Neural progenitor cell (in vitro differentiated cells): ENCODE data around the gene DTNB. TPM values are rescaled to one million over a fixed set of nuclear protein-coding genes. Genes with fewer than 3 reads are reported as not detected.

Experiments used
- DNase-seq: peaks from one replicate; pipeline ENCODE4 v3.0.0-alpha.2; 2016; ENCODE audit warnings: low spot score
- H2AFZ ChIP-seq: fragments of 200-600 bp; sonication (generic); replicated peaks from 2 replicates; pipeline ENCODE4 v1.6.1; 2016; ENCODE audit warnings: antibody characterized with exemption
- H3F3A ChIP-seq: fragments of 200-600 bp; sonication (generic); 2 replicates; pipeline ENCODE4 v1.6.1; 2016; ENCODE audit warnings: antibody characterized with exemption, low read depth
- H3K27ac ChIP-seq: fragments of 200-600 bp; sonication (generic); 2 replicates; pipeline ENCODE4 v1.5.1; 2016; ENCODE audit warnings: mild to moderate bottlenecking
- H3K27me3 ChIP-seq: fragments of 200-600 bp; sonication (generic); 2 replicates; pipeline ENCODE4 v1.6.1; 2016; ENCODE audit warnings: mild to moderate bottlenecking, moderate library complexity
- H3K36me3 ChIP-seq: fragments of 200-600 bp; sonication (generic); 2 replicates; pipeline ENCODE4 v1.5.1; 2016
- H3K4me1 ChIP-seq: fragments of 200-600 bp; sonication (generic); 2 replicates; pipeline ENCODE4 v1.6.1; 2016; ENCODE audit warnings: mixed run types
- H3K4me2 ChIP-seq: fragments of 200-600 bp; sonication (generic); 2 replicates; pipeline ENCODE4 v1.6.1; 2016
- H3K4me3 ChIP-seq: fragments of 200-600 bp; sonication (generic); 2 replicates; pipeline ENCODE4 v1.5.1; 2016
- H3K79me2 ChIP-seq: fragments of 200-600 bp; sonication (generic); 2 replicates; pipeline ENCODE4 v1.6.1; 2016; ENCODE audit warnings: low read depth
- H3K9ac ChIP-seq: fragments of 200-600 bp; sonication (generic); 2 replicates; pipeline ENCODE4 v1.6.1; 2016
- H3K9me3 ChIP-seq: fragments of 200-600 bp; sonication (generic); 2 replicates; pipeline ENCODE4 v1.5.1; 2016; ENCODE audit warnings: low read depth
- H4K20me1 ChIP-seq: fragments of 200-600 bp; sonication (generic); 2 replicates; pipeline ENCODE4 v1.6.1; 2016; ENCODE audit warnings: low read depth
- H3K27ac Mint-ChIP-seq: 3 replicates; pipeline ENCODE4 v1.8.0; 2021; ENCODE audit warnings: mixed read lengths
- H3K27me3 Mint-ChIP-seq: 2 replicates; pipeline ENCODE4 v1.8.0; 2022; ENCODE audit warnings: low read depth, mild to moderate bottlenecking, inconsistent platforms, moderate library complexity, mixed read lengths; ENCODE audit not compliant: insufficient read depth
- H3K36me3 Mint-ChIP-seq: 3 replicates; pipeline ENCODE4 v1.8.0; 2021; ENCODE audit warnings: mixed read lengths
- H3K4me1 Mint-ChIP-seq: 3 replicates; pipeline ENCODE4 v1.8.0; 2021; ENCODE audit warnings: mixed read lengths
- H3K4me3 Mint-ChIP-seq: 3 replicates; pipeline ENCODE4 v1.8.0; 2021; ENCODE audit warnings: mild to moderate bottlenecking, moderate library complexity, mixed read lengths
- H3K9me3 Mint-ChIP-seq: 3 replicates; pipeline ENCODE4 v1.8.0; 2020; ENCODE audit warnings: mixed read lengths
- EZH2 ChIP-seq: fragments of 200-600 bp; sonication (generic); IDR thresholded peaks from 2 replicates; pipeline ENCODE4 v1.6.1; 2017; ENCODE audit warnings: antibody characterized with exemption, mild to moderate bottlenecking, moderate library complexity
- EZH2phosphoT487 ChIP-seq: fragments of 200-600 bp; sonication (generic); IDR thresholded peaks from 2 replicates; pipeline ENCODE4 v1.6.1; 2017; ENCODE audit warnings: antibody characterized with exemption
- total RNA-seq: library from RNA; depleted of rRNA; stranded (reverse); fragments of >200 nt; gene quantifications from 2 replicates; pipeline ENCODE4 v1.2.3, GENCODE V29; 2015; ENCODE audit warnings: low replicate concordance
- TF ChIP-seq, protein P1 (sequence below): fragments of 200-600 bp; sonication (generic); IDR thresholded peaks from 2 replicates; pipeline ENCODE4 v1.5.1; 2017; ENCODE audit warnings: antibody characterized with exemption, mild to moderate bottlenecking

The DTNB gene
- total RNA-seq, 1 donor from 2014 or later = 27.1 TPM

DNA sequence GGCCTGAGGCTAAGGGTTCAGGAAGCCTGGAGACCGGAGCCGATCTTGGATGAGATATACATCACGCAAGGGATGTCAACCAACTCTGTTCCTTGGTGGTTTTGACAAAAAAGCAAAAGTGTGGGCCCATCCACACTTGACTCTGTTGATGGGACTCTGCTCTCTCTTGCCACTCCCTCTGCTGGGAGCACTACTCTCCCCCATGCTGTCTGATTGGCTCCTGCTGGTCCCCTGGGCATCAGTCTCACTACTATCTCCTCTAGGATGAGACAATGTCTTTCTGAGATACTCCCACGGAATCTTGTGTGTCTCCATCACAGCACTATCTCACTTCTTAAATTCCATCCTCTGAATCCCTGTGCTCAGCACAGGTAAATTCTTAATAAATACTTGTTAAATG, 274.8 kb downstream of the DTNB start:
- Mint-ChIP-seq H3K9me3 (no peaks in the 10 kb centered on the region), H3K27me3 (peaks cover 2% of the 10 kb centered on the region), H3K4me1 (peaks cover 22% of the 10 kb centered on the region), H3K4me3 (no peak overlapping the region), H3K36me3 (peaks cover 2% of the 10 kb centered on the region), H3K27ac (no peak overlapping the region)
- H3K4me3 ChIP-seq = no peak overlapping the region
- no peak overlapping the region for H3K9ac ChIP-seq
- no peaks in the 10 kb centered on the region for H3K36me3 ChIP-seq
- H3K27me3 ChIP-seq = no peaks in the 10 kb centered on the region
- H3K27ac ChIP-seq = no peak overlapping the region
- H4K20me1 ChIP-seq = no peaks in the 10 kb centered on the region
- no peak overlapping the region for H3K4me2 ChIP-seq
- DNase-seq = no peak
- TF ChIP-seq, protein P1, sequence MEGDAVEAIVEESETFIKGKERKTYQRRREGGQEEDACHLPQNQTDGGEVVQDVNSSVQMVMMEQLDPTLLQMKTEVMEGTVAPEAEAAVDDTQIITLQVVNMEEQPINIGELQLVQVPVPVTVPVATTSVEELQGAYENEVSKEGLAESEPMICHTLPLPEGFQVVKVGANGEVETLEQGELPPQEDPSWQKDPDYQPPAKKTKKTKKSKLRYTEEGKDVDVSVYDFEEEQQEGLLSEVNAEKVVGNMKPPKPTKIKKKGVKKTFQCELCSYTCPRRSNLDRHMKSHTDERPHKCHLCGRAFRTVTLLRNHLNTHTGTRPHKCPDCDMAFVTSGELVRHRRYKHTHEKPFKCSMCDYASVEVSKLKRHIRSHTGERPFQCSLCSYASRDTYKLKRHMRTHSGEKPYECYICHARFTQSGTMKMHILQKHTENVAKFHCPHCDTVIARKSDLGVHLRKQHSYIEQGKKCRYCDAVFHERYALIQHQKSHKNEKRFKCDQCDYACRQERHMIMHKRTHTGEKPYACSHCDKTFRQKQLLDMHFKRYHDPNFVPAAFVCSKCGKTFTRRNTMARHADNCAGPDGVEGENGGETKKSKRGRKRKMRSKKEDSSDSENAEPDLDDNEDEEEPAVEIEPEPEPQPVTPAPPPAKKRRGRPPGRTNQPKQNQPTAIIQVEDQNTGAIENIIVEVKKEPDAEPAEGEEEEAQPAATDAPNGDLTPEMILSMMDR = no peak
- TF ChIP-seq EZH2 (no peak), EZH2phosphoT487 (no peak)
- H3K79me2 ChIP-seq = no peaks in the 10 kb centered on the region
- no peaks in the 10 kb centered on the region for H3F3A ChIP-seq
- H2AFZ ChIP-seq = no peak overlapping the region
- no peaks in the 10 kb centered on the region for H3K9me3 ChIP-seq
- H3K4me1 ChIP-seq = peaks cover 4% of the 10 kb centered on the region

DNA sequence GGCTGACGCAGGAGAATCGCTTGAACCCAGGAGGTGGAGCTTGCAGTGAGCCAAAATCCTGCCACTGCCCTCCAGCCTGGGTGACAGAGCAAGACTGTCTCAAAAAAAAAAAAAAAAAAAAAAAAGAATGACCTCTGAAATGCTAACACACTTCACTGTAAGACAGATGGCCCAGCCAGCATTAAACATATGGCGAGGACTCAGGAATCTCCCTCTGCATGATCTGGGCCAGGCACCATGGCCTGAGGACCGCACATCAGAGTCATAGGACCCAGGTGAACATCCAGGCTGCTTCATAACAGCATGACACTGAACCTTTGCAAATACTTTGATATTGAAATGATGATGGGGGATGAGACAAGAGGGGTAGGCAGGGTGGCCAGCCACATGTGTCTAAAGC, 275.6 kb downstream of the DTNB start:
- Histone ChIP-seq H3K9me3 (no peaks in the 10 kb centered on the region), H3K27me3 (no peaks in the 10 kb centered on the region), H4K20me1 (no peaks in the 10 kb centered on the region), H3K36me3 (no peaks in the 10 kb centered on the region), H3K4me1 (peaks cover 4% of the 10 kb centered on the region), H3K4me3 (no peak overlapping the region), H3K9ac (no peak overlapping the region), H3K27ac (no peak overlapping the region), H3K79me2 (no peaks in the 10 kb centered on the region), H3K4me2 (no peak overlapping the region), H2AFZ (no peak overlapping the region), H3F3A (no peaks in the 10 kb centered on the region)
- peaks cover 2% of the 10 kb centered on the region for H3K36me3 Mint-ChIP-seq
- DNase-seq = no peak
- no peak overlapping the region for H3K4me3 Mint-ChIP-seq
- H3K27me3 Mint-ChIP-seq = peaks cover 2% of the 10 kb centered on the region
- no peak overlapping the region for H3K27ac Mint-ChIP-seq
- H3K9me3 Mint-ChIP-seq = no peaks in the 10 kb centered on the region
- TF ChIP-seq, protein P1 = no peak
- TF ChIP-seq EZH2 = no peak
- TF ChIP-seq EZH2phosphoT487 = no peak
- peaks cover 22% of the 10 kb centered on the region for H3K4me1 Mint-ChIP-seq

DNA sequence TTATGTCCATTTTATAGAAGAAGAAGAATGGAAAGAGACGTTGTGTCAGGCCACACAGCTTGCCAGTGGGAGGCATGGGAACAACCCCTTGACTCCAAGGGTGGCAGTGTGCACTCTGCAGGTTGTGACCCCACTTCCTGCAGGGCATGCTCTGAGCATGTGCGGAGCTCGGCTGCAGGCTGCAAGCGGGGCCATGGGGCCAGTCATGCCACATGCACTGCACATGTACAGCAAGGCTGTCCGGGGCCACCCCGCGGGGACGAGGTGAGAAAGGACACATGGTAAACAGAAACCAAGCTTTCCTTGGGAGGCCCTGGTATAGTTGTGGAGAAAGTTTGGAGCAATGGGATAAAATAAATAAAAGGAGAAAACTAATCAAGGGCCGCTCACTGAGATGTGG, 284.2 kb downstream of the DTNB start:
- Histone ChIP-seq H3K4me1 (peaks cover 24% of the 10 kb centered on the region), H3K27me3 (no peaks in the 10 kb centered on the region), H2AFZ (no peak overlapping the region), H3K4me2 (no peak overlapping the region), H3K9me3 (no peaks in the 10 kb centered on the region), H3K4me3 (no peak overlapping the region), H4K20me1 (no peaks in the 10 kb centered on the region), H3F3A (peaks cover 8% of the 10 kb centered on the region), H3K9ac (no peak overlapping the region), H3K36me3 (no peaks in the 10 kb centered on the region), H3K79me2 (no peaks in the 10 kb centered on the region), H3K27ac (no peak overlapping the region)
- H3K4me3 Mint-ChIP-seq = no peak overlapping the region
- TF ChIP-seq, protein P1 = no peak
- TF ChIP-seq EZH2phosphoT487 (no peak), EZH2 (no peak)
- H3K4me1 Mint-ChIP-seq = peaks cover 21% of the 10 kb centered on the region
- H3K27me3 Mint-ChIP-seq = peaks cover 5% of the 10 kb centered on the region
- DNase-seq = no peak
- H3K9me3 Mint-ChIP-seq = peaks cover 2% of the 10 kb centered on the region
- H3K36me3 Mint-ChIP-seq = peaks cover 29% of the 10 kb centered on the region
- H3K27ac Mint-ChIP-seq = no peak overlapping the region
